Kidney epithelial cell (primary cell): Measurements from ENCODE around the gene IQGAP3. TPM values are rescaled to one million over a fixed set of nuclear protein-coding genes. Genes with fewer than 3 reads are reported as not detected.

ENCODE experiments used
- DNase-seq: peaks from one replicate; pipeline ENCODE4 v3.0.0-alpha.2; 2010; ENCODE audit warnings: low read depth
- H3K27me3 ChIP-seq: 2 replicates; pipeline ENCODE4 v1.6.0; 2011; ENCODE audit warnings: low read length; ENCODE audit not compliant: control insufficient read depth, insufficient read depth
- H3K36me3 ChIP-seq: 2 replicates; pipeline ENCODE4 v1.5.1; 2011; ENCODE audit warnings: low read length; ENCODE audit not compliant: control insufficient read depth, insufficient read depth
- H3K4me3 ChIP-seq: 2 replicates; pipeline ENCODE4 v1.5.1; 2011; ENCODE audit warnings: low read depth, mild to moderate bottlenecking, control low read depth, low read length
- CTCF ChIP-seq: IDR thresholded peaks from 2 replicates; pipeline ENCODE4 v1.5.1; 2011; ENCODE audit warnings: mild to moderate bottlenecking, moderate library complexity, low read length, control low read depth, inconsistent platforms; ENCODE audit not compliant: insufficient read depth, poor library complexity, severe bottlenecking
- total RNA-seq: library from RNA; depleted of rRNA; stranded (reverse); fragments of >200 nt; gene quantifications from 2 replicates; pipeline ENCODE4 v1.2.3, GENCODE V29; 2015

IQGAP3 gene
- total RNA-seq, 1 donor from 2014 or later: 8.0 TPM

GRCh38 chr1:156505679-156506298 lies 66.6 kb downstream of the IQGAP3 start:
- TF ChIP-seq CTCF: no peak
- H3K27me3 ChIP-seq: no peaks in the 10 kb centered on the region
- DNase-seq: no peak
- no peak overlapping the region for H3K4me3 ChIP-seq
- H3K36me3 ChIP-seq: no peaks in the 10 kb centered on the region

- no peaks in the 10 kb centered on the region for H3K36me3 ChIP-seq
- H3K27me3 ChIP-seq: no peaks in the 10 kb centered on the region
- peak overlapping the region; percentile 7 for H3K4me3 ChIP-seq
- peak; percentile 95 for DNase-seq
- no peak for TF ChIP-seq CTCF
Measured at GRCh38 chr1:156504821-156505678, 67.3 kb downstream of the IQGAP3 start.

- TF ChIP-seq CTCF: no peak
- no peak overlapping the region for H3K4me3 ChIP-seq
- no peak for DNase-seq
Measured at GRCh38 chr1:156504438-156504813, 67.9 kb downstream of the IQGAP3 start.

GRCh38 chr1:156503698-156504437 lies 68.5 kb downstream of the IQGAP3 start:
- DNase-seq: no peak
- Histone ChIP-seq H3K36me3 (no peaks in the 10 kb centered on the region), H3K4me3 (no peak overlapping the region), H3K27me3 (no peaks in the 10 kb centered on the region)
- no peak for TF ChIP-seq CTCF

More at GRCh38 chr1:156504438-156504813, 67.9 kb downstream of the IQGAP3 start:
- Histone ChIP-seq H3K27me3 (no peaks in the 10 kb centered on the region), H3K36me3 (no peaks in the 10 kb centered on the region)

GRCh38 chr1:156502894-156503697 lies 69.3 kb downstream of the IQGAP3 start:
- TF ChIP-seq CTCF: no peak
- no peaks in the 10 kb centered on the region for H3K27me3 ChIP-seq
- H3K4me3 ChIP-seq: peak overlapping the region; percentile 11
- peak; percentile 90 for DNase-seq
- no peaks in the 10 kb centered on the region for H3K36me3 ChIP-seq
